HG03196 (cell line): Measurements from ENCODE around the gene ZNF302.

Experiments
- ATAC-seq: cut with Tn5 transposase; IDR thresholded peaks from one replicate; pipeline ENCODE4 v1.9.1; 2021; ENCODE audit not compliant: unreplicated experiment

Gene ZNF302

DNA sequence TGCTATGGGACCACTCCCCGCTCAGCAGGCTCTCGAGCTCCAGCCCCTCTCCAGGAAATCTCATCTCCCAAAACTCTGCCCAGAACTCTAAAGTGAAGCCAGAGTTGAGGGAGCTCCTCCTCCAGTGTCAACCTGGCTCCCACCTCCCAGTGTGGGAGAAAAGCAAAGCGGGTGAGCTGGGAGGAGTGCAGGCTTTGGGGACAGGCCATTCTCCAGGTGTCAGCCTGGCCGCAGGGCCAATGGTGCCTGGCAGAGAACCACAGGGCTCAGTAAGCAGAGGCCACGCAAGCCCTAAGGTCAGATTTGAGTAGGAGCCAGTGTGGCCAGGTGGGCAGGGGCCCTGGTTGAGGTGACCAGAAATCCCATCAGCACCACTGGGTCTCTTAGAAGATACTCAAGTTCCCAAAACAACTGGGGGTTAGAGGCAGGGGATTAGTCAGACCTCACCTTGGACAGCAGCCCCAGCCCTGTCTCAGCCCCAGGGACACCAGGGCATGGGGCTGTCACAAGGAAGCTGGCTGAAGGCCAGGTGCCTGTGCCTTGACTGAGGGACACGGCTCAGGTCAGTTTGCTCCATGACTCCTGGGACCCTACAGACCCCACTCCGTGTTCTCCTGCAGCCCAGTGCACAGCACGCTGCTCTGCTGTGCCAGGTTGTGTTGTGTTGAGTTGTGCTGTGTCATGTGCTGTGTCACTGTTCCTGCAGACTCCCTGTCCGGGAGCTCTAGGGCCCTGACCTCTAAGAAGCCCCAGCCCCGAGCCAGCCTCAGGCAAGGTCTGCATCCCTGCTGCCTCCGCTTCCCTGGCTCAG is 53.7 kb downstream of the ZNF302 start:
- ATAC-seq, result no peak

DNA sequence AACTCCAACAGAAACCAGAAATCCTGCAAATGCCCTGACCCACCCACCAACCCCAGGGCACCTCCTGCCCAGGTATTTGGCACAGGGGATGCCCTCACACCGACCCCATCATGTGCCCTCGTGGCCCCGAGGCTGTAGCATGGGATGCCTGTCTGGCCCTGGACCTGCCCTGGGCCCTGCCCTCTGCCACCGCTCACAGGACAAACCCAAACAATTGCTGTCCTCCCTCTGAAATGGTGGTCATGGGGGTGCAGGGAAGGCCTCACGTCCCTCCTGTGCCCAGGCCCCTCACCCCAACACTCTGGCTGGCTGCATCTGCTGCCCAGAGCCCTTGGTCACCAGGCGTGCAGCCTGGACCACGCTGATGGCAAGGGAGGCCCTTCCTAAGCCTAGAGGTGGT is 54.5 kb downstream of the ZNF302 start:
- ATAC-seq, result no peak

DNA sequence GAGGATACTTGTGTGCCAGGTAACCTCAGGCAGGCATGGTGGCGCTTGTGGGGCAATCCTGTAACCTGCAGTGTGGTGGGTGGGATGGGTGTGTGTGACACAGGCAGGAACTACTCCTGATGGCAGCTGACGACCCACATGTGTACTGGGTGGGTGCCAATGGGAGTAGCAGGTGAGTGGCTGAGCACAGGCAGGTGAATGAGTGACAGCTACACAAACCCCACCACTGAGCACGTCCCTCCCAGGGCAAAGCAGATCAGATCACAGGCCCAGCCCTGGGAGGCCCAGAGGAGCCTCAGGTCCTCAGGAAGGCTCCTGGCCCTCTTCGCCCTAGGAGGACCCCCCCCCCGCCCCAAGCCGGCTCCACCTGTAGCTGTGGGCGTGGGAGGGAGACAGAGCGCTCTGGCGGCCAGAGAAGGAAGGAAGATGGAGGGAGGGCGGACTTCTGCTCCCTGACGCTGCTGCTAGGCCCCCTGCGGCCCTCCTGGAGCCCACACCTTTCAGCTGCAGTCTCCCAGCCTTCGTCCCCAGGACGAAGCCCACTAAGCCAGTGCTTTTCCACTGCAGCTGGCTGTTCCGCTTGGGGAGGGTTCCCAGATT is 55.2 kb downstream of the ZNF302 start:
- ATAC-seq, result no peak

DNA sequence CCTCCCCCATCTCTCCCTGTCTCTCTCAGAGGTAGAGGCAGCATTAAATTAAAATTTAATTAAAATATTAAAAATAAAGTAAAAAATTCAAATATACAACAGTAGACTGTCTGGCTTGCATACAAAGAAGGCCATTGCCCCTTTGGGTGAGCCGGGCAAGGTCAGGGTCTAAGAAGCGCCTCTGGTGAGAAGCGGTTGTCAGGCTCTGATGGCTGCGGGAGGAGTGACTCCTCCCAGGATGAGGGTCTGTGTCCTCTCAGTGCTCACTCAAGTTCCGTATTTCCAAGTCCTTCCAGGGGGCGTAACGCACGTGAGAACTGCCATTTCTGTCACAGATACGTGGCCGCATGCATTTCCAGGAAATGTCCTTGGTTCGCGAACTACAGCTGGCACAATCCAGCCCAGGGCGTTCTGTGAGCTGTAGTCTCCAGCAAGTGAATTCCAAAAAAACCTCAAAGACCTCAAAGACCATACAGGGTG is 55.8 kb downstream of the ZNF302 start:
- ATAC-seq, result no peak

DNA sequence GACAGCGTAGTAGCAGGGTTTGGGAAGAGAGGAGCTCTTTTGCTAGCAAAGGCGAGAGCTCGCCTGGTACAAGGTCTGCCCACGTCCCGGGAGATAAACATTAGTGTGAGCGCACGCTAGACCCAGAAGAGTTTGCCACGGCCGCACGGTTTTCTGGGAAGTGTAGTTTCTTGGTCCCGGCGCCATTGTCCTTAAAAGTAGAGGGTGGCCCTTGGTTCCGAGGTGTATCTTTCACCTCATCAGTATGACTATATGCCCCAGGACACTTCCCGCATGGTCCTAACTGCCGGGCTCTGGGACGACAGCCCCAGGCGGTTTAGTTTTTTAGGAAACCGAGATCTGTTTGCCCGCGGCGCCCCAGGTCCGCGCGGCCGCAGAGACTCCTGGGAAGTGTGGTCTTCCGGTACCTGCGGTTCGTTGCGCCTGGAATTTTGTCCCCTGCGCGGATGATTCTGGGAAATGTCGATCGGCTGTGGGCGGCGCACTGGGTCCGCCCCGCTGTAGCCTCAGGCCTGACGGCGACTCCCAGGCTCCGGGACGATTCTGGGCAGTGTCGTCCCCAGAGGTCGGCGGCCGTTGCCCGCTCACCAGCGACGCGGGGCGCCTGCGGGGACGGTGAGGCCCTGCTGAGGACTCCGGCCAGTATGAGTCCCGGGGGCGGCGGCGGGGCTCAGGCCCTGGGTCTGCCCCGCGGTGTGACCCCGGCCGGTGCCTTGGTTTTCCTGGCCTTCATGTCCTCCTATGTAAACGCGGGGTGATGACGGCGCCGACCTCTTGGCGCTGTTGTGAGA is 56.5 kb downstream of the ZNF302 start, which contains the start of gene ZNF181:
ZNF181 (plus strand) TSS at position 498 of the 791 bp plus-strand sequence. CDS start 795 bp downstream, outside the sequence.
- ATAC-seq, result peak; percentile 81

DNA sequence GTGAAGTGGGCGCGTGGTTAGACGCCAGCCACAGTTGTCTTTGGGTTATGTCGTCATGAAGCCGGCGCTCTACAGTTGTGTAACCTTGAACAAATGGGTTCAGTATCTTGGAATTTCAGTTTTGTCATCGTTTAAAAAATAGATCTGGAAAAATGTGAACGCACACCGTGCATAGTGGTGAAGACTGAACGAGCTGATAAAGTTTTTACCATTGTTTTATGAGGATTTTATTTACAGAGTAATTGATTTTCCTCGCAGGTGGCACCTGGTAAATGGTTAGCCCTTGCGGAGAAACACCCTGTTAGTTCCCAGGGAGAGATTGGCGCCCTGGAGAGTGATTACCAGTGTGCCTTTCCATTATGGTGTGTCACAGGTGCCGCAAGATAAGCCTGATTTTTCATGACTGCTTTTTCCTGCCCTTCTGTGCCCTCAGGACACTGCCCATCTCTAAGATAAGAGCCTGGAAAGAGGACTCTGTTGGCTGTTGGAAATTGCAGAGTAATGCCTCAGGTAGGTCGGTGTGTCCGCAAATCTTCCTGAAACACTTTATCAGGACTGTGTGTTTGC is 57.1 kb downstream of the ZNF302 start:
- ATAC-seq, result no peak
